Measurements from ENCODE around the gene UBE3C. TPM values are rescaled to one million over a fixed set of nuclear protein-coding genes. Genes with fewer than 3 reads are reported as not detected.

UBE3C gene
- total RNA-seq, 4 donors from 2014 or later: 47.9 to 91.8 (median 66.2) TPM

DNA sequence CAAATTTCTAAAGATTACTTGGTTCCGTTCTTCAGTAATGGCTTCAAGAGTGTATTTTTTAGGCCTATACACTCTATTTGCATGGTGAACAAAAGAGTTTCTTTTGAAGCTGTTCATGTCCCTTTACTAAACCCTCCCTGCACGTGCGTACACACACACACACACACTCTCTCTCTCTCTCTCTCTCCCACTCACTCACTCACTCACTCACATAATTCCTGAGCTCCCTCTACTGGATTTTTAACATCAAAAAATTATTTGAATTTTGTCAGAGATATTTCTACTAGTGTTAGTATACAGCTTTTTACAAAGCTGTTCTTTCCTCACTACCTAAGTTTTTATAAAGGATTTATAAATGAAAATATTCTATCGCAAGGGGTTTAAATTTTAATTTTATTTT, 85.9 kb downstream of the UBE3C start:
- H3K27me3 ChIP-seq: no peaks in the 10 kb centered on the region
- H3K36me3 ChIP-seq: peaks cover 0 to 43% (median 10%) of the 10 kb centered on the region in 4 donors
- H3K4me3 ChIP-seq: no peak overlapping the region
- intact Hi-C loops (cut with DNase I; ENCODE audit: low total_unique reads) (loop anchor here (10.0 kb wide), 1 partner anchor 60 kb away; no protein-coding TSS in a partner anchor), in situ Hi-C loops (cut with MboI; ENCODE audit: low pct_ligation_motif_present in 1 of 4, low pct_unique_long_range_greater_than_20kb in 1 of 4, low sequenced_read_pairs in 3 of 4) (loop anchor here in 1 of 4 donors (25.0 kb wide), 1 partner anchor 262 kb away; no protein-coding TSS in a partner anchor)
- WGBS, 2 donors (ENCODE audit: low coverage in 1 of 2): 73 to 94% methylated on average over 1 to 4 of the region's 4 CpGs
- no peaks in the 10 kb centered on the region for H3K4me1 ChIP-seq
- TF ChIP-seq POLR2AphosphoS5 (IDR thresholded peaks at IDR 0.05) (no peak), EP300 (IDR thresholded peaks at IDR 0.05; ENCODE audit: low read depth) (no peak), POLR2A (IDR thresholded peaks at IDR 0.05) (no peak)
- TF ChIP-seq, protein P1, sequence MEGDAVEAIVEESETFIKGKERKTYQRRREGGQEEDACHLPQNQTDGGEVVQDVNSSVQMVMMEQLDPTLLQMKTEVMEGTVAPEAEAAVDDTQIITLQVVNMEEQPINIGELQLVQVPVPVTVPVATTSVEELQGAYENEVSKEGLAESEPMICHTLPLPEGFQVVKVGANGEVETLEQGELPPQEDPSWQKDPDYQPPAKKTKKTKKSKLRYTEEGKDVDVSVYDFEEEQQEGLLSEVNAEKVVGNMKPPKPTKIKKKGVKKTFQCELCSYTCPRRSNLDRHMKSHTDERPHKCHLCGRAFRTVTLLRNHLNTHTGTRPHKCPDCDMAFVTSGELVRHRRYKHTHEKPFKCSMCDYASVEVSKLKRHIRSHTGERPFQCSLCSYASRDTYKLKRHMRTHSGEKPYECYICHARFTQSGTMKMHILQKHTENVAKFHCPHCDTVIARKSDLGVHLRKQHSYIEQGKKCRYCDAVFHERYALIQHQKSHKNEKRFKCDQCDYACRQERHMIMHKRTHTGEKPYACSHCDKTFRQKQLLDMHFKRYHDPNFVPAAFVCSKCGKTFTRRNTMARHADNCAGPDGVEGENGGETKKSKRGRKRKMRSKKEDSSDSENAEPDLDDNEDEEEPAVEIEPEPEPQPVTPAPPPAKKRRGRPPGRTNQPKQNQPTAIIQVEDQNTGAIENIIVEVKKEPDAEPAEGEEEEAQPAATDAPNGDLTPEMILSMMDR (IDR thresholded peaks at IDR 0.05): no peak
- DNase-seq: no peak
- H3K9me3 ChIP-seq: no peaks in the 10 kb centered on the region
- H3K27ac ChIP-seq: no peak overlapping the region

DNA sequence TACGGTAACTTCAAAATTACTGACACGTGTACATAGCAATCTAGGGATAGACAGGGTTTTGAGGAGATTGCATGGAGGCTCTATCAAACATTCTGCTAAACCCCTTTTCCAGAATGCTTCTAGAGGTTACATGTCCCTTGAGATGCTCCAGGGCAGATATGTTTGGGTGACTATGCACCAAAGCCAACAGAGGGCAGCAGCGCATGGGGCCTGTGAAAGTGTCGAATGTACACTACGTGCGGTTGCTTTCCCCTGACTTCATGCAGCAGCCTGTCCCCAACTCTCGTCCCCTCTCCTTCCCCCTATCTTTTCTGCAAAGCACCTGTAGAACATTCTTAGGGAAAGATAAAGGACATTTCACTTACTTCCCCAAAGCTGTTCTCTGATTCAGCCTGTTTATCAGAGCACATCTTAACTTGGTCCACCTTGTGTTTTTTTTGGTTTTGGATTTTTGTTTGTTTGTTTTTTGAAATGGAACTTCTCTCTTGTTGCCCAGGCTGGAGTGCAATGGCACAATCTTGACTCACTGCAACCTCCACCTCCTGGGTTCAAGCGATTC, 90.2 kb downstream of the UBE3C start:
- WGBS, 2 donors (ENCODE audit: low coverage in 1 of 2): 85 to 88% methylated on average over 8 of the region's 8 CpGs
- in situ Hi-C loops (cut with MboI; ENCODE audit: low pct_ligation_motif_present in 1 of 4, low pct_unique_long_range_greater_than_20kb in 1 of 4, low sequenced_read_pairs in 3 of 4) (no loop called here), intact Hi-C loops (cut with DNase I; ENCODE audit: low total_unique reads) (loop anchor here (10.0 kb wide), 1 partner anchor 64 kb away; no protein-coding TSS in a partner anchor)
- no peaks in the 10 kb centered on the region for H3K9me3 ChIP-seq
- no peaks in the 10 kb centered on the region for H3K27me3 ChIP-seq
- TF ChIP-seq POLR2A (IDR thresholded peaks at IDR 0.05) (no peak), POLR2AphosphoS5 (IDR thresholded peaks at IDR 0.05) (no peak), EP300 (IDR thresholded peaks at IDR 0.05; ENCODE audit: low read depth) (no peak)
- TF ChIP-seq, protein P1 (IDR thresholded peaks at IDR 0.05): no peak
- H3K4me3 ChIP-seq: no peak overlapping the region
- H3K4me1 ChIP-seq: no peaks in the 10 kb centered on the region
- no peak for DNase-seq
- H3K36me3 ChIP-seq: peaks cover 0 to 45% (median 20%) of the 10 kb centered on the region in 4 donors
- no peak overlapping the region for H3K27ac ChIP-seq

DNA sequence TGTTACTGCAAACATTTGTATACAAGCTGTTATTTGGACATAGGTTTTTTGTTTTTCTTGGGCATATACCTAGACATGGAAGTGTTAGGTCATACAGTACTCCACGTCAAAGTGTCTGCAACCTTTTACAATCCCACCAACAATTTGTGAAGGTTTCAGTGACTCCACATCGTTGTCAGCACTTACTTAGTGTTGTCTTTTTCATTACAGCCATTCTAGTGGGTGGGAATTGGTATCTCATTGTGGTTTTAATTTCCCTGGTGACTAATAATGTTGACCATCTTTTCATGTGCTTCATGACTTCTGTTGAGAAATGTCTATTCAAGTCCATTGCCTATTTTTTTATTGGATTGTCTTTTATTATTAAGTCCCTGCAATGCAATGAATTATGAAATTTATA, 95.0 kb downstream of the UBE3C start:
- intact Hi-C loops (cut with DNase I; ENCODE audit: low total_unique reads) (no loop called here), in situ Hi-C loops (cut with MboI; ENCODE audit: low pct_ligation_motif_present in 1 of 4, low pct_unique_long_range_greater_than_20kb in 1 of 4, low sequenced_read_pairs in 3 of 4) (no loop called here)
- H3K9me3 ChIP-seq: no peaks in the 10 kb centered on the region
- no peaks in the 10 kb centered on the region for H3K27me3 ChIP-seq
- TF ChIP-seq EP300 (IDR thresholded peaks at IDR 0.05; ENCODE audit: low read depth) (no peak), POLR2AphosphoS5 (IDR thresholded peaks at IDR 0.05) (no peak), POLR2A (IDR thresholded peaks at IDR 0.05) (no peak)
- TF ChIP-seq, protein P1 (IDR thresholded peaks at IDR 0.05): no peak
- no peak for DNase-seq
- H3K4me1 ChIP-seq: no peaks in the 10 kb centered on the region
- peaks cover 0 to 22% (median 11%) of the 10 kb centered on the region in 4 donors for H3K36me3 ChIP-seq
- no peak overlapping the region for H3K4me3 ChIP-seq
- no peak overlapping the region for H3K27ac ChIP-seq
- WGBS, 2 donors (ENCODE audit: low coverage in 1 of 2): 82 to 88% methylated on average over 2 of the region's 2 CpGs

DNA sequence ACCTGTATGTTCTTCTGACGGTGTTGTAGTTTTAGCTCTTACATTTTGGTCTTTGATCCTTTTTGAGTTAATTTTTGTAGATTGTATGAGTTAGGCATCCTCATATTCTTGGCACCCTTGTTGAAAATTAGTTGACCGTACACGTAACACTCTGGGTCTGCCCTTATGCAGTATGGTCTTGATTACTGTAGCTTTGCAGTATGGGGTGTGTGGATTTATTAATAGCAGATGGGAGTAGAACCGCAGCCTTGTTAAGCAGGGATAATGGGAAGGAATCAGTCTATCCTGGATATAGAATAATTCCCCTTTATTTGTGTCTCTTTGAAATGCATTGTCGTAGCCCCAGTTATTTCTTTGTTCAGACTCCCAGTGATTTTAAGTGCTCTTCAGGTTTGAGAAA, 95.5 kb downstream of the UBE3C start:
- WGBS, 2 donors (ENCODE audit: low coverage in 1 of 2): 74 to 85% methylated on average over 5 of the region's 5 CpGs
- in situ Hi-C loops (cut with MboI; ENCODE audit: low pct_ligation_motif_present in 1 of 4, low pct_unique_long_range_greater_than_20kb in 1 of 4, low sequenced_read_pairs in 3 of 4) (no loop called here), intact Hi-C loops (cut with DNase I; ENCODE audit: low total_unique reads) (no loop called here)
- Histone ChIP-seq H3K4me1 (no peaks in the 10 kb centered on the region), H3K27me3 (no peaks in the 10 kb centered on the region), H3K36me3 (peaks cover 0 to 22% (median 11%) of the 10 kb centered on the region in 4 donors), H3K9me3 (no peaks in the 10 kb centered on the region), H3K27ac (no peak overlapping the region), H3K4me3 (no peak overlapping the region)
- TF ChIP-seq, protein P1 (IDR thresholded peaks at IDR 0.05): no peak
- no peak for TF ChIP-seq POLR2A (IDR thresholded peaks at IDR 0.05)
- no peak for TF ChIP-seq EP300 (IDR thresholded peaks at IDR 0.05; ENCODE audit: low read depth)
- no peak for TF ChIP-seq POLR2AphosphoS5 (IDR thresholded peaks at IDR 0.05)
- DNase-seq: no peak
